Fibroblast of skin of left quadriceps (primary cell): ENCODE data around the gene ZNF396.

Experiments
- DNase-seq, 2 experiments: peaks; one replicate each; pipeline ENCODE4 v3.0.0-alpha.2; 2013; ENCODE audit warnings: low read depth in 2 of 2

The ZNF396 gene

DNA sequence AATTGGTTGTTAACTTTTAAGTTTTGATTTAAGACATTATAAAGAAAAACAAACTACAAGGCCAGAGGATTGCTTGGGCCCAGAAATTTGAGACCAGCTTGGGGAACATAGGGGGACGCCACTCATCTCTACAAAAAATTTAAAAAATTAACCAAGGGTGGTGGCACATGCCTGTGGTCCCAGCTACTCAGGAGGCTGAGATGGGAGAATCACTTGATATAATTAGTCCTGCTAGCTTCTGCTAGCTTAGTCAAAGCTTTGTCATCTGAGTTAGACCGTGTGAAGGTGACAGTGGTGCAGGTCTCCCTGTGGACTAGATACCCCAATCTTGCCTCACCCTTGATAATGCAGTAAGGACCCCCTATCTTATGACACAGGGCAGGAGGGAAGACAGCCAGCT is 6.0 kb upstream of the ZNF396 start:
- DNase-seq, result no peak

DNA sequence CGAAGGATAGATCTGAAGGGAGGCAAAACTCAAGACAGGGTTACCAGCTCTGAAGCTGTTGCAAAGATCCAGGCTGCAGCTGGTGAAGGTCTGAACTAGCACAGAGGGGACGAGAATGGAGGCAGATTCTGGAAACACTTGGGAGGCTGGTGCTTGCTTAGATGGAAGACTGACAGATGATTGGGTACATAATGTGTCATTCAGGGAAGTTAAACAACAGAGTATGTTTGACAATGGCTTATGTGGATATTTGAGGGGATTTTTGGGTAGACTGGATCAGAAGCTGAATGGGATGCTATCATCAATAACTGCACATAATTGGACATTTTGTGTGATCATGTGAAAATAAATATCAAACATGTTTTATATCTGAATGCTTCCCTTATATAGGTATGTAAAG is 2.3 kb upstream of the ZNF396 start:
- no peak for DNase-seq

DNA sequence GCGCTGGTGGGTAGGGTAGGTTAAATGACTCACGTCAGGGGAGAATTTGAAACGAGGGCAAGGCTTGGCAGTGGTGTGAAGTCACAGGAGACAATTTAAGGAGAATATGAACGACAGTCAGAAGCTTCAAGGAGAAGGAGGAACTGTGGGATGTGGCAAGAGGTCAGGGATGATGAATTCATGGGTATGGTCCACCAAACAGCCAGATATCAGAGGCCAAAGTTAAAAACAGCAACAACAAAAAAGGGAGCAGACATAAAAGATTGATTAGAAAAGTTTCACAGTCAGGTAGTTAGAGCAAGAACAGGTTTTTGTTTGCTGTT is 1.4 kb upstream of the ZNF396 start:
- no peak for DNase-seq

DNA sequence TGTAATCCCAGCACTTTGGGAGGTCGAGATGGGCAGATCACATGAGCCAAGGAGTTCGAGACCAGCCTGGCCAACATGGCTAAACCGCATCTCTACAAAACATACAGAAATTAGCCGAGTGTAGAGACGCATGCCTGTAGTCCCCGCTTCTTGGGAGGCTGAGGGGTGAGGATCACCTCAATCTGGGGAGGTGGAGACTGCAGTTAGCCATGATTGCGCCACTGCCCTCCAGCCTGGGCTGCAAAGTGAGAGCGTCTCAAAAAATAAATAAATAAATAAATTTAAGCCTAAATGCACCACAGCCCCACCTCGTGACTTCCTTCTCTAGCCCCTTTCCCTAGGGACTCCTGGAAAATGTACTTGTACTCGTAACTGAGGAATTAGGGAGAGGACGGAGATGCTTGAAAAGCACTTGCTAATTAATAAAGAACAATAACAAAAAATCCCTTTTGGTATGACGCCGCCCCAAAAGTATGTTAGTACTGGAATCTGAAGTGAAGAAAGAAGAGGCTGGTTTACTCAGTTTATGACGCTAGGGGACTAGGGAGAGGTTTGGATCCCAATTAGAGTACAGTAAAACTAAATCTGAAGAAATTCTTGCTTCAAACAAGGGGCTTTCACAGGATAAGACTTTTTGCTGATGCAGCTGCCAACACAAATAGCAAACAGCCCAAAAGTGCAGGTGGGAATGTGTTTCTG is 887 bp upstream of the ZNF396 start:
- no peak for DNase-seq

DNA sequence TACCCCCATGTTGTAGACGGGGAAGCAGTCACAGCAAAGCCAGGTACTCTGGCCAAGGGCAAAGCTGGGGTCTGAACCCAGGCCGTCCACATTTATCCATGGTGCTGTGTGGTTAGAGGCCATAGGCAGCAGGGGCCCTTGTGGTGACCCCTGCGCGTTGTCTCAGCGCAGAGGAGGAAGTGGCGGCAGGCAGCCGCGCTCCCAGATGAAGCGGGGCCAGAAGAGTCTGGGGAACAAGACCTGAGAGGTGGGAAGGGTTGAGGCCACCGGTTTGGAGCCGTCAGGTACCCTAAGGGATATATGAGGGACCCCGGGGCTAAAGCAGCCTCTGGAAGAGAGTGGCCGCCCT is 770 bp downstream of the ZNF396 start:
- DNase-seq, result no peak

DNA sequence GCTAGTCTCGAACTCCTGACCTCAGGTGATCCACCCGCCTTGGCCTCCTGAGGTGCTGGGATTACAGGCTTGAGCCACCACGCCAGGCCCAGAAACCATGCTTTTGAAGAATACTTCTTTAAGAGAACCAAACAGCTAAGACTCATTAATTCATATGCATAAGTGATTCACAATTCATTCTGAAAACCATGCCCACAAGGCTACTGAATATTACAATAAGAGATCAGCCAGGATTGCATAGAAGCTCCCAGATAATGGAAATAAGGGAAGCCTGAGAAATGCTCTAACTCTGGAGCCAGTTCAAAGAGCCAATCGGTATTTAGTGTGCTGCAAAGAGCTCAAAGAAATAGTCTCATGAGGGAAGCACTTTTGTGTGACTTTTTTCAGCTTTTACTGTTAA is 2.4 kb downstream of the ZNF396 start:
- no peak for DNase-seq

DNA sequence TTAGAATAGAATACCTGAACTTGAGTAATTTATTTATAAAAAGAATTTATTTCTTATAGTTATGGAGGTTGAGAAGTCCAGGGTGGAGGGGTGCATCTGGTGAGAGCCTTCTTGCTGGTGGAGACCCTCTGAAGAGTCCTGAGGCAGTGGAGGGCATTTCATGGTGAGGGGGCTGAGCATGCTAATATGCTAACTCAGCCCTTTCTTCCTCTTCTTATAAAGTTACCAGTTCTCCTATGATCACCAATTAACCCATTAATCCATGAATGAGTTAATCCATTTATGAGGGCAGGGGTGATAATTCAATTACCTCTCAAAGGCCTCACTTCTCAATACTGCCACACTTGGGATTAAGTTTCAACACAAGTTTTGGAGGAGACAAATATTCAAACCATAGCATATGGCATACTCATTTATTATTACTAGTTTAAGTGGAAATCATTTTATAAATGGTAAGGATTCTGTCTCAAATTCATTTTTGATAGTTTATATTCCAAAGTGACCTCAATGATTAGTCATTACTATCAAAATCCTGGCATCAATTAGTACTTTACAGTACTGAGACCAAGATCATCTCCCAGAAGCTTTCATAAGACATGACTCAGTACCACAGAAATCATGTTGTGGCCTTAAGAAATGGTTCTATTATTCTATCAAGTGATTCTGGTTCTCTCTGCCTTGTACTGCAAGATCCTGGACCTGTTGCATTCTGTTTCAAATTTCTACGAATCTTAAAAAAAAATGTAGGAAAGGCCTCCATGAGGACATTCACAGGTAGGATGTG is 5.5 kb downstream of the ZNF396 start:
- peak in 1 of 2 experiments; percentile 24 for DNase-seq

DNA sequence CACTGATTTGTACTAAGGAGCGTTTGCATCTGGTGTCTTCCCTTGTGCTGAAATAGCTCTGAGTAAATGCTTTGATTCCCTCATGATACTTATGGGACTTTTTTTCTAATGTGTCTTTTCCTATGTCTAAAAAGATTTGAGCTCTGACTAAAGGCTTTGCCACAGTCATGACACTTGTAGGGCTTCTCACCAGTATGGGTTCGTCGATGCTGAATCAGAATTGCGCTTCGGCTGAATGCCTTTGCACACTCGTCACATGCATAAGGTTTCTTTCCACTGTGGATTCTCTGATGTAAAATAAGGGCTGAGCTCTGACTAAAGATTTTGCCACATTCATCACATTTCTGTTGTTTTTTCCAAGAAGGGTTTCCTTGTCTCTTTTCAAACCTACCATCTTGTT is 8.0 kb downstream of the ZNF396 start:
- DNase-seq, result no peak

DNA sequence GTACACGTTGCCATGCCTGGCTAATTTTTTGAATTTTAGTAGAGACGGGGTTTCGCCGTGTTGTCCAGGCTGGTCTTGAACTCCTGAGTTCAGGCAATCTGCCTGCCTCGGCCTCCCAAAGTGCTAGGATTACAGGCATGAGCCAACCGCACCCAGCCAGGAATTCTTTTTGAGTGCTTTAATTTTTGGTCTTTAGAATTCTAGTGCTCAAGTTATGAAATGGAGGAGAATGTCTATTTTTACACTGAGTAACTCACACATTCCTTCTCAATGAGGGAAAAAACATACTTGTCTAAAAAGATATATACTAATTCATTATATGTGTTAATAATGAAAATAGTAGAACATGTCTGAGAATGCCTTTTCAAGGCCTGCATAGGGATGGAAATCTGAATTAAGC is 8.5 kb downstream of the ZNF396 start:
- DNase-seq, result no peak

DNA sequence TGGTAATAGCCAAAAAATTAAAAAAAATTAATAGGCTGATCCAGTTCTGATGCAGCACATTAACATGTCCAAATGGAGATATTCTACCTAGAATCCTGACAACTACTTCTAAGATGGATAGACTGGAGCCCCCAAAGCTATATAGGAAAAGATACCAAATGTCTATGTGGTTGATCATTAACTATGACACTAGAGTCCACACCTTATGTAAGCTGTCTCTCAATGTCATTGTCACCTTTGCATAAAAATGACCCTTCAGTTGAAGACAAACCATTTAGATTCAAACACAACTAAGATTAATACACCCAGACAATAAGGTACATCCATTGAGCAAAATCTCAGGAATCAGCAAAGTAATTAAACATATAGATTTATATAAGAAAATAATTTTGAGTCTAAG is 14.6 kb downstream of the ZNF396 start:
- no peak for DNase-seq

DNA sequence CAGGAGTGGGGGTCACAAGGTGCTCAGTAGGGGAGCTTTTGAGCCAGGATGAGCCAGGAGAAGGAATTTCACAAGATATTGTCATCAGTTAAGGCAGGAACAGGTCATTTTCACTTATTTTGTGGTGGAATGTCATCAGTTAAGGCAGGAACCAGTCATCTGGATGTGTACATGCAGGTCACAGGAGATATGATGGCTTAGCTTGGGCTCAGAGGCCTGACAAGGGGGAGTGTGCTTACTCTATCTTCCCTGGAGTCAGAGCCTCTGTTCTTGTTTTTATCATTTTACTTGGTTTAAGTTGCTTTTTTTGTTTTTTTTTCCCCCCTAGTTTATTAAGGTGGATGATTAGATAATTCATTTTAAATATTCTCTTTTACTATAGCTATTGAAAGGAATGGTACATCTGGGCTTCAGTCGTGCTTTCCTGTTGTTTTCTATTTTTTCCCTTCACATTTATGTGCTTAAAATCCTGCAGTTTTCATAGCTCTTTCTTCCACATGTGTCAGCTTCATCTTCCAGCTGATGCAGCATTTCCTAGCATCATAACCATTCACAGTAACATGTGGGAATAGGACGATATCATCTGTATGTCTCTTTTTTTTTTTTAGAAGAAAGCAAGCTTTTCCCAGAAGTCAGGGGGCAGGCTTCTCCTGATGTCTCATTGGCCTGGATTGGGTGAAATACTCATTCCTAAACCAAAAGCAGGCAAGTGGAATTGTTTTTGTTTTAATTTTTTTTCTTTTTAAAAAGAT is 15.4 kb downstream of the ZNF396 start:
- DNase-seq, result no peak

DNA sequence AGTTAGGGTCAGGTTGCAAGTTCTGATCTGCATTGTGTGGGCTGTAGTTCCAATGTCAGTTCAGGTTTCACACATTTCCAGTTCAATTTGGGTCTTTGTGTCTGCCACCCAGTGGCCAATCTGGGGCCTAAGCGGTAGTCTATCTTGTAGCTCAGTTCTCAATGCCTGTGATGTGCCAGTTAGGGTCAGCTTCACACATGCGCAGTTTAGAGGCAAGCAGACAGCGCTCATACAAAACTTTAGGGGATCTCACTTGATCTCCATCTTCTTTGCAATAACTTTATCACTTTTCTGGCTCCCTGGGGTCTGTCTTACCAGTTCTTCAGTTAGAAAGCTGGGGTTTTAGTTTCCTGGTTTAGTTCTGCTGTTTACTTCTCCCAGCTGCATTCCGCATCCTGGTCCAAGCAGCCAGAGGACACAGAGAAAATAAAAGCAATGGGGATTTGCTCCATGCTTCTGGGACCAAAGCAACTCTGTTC is 22.0 kb downstream of the ZNF396 start:
- peak; percentile 50 to 62 for DNase-seq

DNA sequence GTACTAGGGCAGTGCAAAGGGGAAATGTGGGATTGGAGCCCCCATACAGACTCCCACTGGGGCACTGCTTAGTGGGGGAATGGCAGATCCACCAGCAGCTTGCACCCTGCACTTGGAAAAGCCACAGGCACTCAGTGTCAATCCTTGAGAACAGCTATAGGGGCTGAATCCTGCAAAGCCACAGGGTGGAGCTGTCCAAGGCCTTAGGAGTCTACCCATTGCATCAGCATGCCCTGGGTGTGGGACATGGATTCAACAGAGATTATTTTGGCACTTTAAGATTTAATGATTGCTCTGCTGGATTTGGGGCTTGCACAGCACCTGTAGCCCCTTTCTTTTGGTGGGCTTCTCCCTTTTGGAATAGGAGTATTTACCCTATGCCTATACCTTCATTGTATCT is 24.4 kb downstream of the ZNF396 start:
- no peak for DNase-seq

DNA sequence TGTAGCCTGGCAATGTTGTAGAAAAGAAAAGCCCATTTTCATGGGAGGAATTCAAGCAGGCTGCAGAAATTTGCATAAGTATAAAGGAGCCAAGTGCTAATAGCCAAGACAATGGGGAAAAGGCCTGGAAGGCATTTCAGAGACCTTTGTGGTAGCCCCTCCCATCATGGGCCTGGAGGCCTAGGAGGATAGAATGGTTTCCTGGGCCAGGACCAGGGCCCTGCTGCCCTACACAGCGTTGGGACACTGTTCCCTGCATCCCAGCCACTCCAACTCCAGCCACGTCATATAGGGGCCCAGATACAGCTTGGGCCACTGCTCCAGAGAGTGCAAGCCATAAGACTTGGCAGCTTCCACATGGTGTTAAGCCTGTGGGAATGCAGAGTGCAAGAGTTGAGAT is 24.9 kb downstream of the ZNF396 start:
- no peak for DNase-seq

DNA sequence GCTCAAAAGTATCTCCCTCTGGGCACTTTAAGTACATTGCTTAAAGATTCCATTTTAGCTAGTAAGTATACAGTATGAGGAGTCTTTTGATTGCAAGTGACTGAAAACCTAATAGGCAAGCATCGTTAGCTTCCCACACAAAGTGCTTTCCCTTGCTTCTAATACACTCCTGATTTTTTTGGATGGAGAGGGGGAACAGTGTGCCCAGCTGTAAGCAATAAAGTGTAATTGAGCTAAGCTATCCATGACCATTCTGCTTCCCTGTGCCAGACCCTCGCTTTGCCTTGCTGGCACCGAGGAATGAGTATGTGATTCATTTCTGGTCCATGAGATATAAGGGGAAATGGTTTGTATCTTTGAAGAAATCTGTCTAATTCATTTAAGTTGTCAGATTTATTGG is 29.1 kb downstream of the ZNF396 start:
- DNase-seq, result no peak

DNA sequence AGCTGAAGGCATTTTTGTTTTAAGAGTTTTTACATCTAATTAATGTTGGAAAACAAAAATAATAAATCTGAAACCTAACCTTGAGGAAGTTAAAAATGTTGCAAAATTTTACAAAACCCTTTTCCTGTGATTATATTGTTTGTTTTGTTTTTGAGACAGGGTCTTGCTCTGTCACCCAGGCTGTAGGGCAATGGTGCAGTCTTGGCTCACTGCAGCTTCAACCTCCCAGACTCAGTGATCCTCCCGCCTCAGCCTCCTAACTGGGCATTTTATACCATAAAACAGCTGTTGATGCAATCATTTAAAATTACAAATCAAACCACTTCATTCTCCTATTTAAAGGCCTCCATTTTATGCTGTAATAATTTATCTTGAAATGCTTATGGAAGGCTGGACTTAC is 31.2 kb downstream of the ZNF396 start:
- no peak for DNase-seq

DNA sequence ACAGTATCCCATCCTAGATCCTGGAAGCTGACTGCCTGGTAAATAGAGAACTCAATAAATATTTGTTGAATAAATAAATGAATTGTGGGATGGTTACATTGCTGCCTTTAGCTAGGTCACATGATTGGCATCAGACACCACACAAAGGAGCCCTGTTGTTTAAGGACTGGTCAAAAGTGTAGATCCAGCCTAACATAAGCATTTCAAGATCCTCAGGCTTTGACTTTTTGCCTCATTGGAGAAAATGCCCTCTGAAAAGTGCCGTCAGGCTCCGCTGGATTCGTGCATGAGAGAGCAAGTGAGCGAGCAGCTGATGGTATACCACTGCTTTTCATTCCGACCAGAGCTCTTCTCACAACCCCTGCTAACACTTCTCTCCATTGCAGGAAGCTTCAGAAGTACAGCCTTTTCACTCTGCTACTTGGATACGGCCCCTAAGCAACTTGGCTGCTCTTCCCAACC is 31.6 kb downstream of the ZNF396 start:
- DNase-seq, result no peak

DNA sequence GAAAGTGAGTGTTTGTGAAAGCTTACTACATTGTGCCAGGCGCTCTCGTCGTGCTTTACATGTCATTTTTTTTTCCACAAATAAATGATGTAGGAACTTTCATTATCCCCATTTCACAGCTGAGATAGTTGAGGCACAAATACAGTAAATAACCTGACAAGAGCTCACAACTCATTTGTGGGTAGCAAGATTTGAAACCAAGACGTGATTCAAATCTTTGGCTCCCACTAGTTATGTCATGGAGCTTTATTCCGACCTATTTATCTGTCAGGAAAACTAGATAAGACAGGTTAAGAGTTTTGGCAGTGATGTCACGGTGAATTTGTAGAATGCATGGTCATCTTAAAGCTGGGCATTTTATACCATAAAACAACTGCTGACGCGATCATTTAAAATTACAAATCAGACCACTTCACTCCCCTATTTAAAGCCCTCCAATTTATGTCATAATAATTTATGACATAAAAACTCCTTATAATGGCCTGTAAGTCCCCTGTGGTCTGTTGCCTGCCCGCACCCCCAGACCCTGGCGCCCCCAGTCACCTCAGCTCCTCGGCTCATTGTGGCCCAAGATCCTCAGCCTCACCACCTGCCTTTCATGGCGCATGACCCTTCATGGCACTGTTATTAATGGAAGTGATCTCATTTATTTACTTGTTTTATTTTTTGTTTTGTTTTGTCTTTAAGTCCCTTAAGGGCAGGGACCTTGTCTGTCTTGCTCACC is 32.2 kb downstream of the ZNF396 start:
- no peak for DNase-seq

DNA sequence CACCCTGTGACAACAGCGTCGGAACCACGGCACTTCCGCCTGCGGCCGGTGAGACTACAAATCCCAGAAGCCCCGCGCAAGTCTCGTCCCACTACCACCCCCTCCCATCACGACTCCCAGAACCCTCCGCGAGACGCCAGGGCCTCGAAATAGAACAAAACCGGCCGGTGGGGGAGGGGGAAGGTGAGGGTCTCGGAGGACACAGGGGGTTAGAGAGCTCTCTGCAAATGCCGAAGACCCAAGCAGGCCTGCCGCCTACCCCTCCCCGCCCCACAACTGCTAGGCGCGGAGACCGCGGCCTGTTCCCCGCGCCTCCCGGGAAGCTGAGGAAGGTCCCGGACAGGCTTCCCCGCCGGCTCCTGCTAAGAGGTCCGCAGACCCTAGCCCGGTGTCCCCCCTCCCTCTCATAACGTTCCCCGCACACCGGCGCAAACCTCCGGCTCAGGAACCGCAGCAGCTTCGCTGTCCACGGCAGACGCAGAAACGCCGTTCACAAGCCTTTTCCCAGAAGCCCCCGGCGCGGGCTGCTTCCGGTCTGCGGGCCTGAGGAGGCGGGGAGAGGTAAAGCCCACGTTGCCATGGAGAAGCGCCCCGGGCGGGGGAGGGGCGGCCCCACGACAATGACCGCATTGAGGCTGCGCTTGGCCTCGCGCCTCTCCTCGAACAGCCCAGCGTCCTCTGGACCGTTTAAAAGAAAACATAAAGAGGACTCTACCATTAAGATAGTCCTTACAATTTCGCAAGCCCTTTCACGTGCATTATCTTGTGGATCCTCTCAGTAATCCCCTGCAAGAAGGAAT is 33.0 kb downstream of the ZNF396 start, which contains the start of gene ZNF24:
Gene ZNF24, minus strand, starts transcription at position 485 of the 800 bp plus-strand sequence. CDS start 3,770 bp downstream, outside the sequence.
- DNase-seq, result peak; percentile 81 to 85

DNA sequence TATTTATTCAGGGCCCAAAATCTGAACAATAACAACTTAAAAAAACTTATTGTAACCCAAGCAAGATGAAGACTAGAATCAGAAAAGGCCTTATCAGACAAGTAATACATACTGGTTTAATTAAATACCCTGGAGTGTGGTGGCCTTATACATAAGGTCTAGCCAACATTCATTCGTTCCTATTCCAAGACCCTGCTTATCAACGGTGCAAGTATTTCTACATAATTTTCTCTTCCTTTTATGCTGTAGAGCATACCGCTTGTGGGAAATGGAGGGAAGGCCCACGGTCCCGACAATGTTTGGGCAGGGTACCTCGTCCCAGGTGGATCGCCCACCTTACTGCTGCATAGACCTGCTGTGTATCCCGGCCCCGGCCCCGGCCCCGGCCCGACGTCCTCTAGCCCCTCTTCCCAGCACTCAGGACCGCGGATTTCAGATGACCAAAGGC is 33.6 kb downstream of the ZNF396 start:
- DNase-seq, result no peak

DNA sequence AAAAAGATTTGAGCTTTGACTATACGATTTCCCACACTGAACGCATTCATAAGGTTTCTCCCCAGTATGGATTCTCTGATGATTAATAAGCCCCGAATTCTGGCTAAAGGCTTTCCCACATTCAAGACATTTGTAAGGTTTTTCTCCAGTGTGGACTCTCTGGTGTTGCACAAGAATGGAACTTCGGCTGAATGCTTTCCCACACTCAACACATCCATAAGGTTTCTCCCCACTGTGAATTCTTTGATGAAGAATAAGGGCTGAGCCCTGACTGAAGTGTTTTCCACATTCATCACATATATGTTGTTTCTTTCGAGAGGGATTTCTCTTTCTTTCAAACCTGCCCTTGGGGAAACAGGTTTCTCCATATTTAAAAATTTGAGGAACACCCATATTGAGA is 39.9 kb downstream of the ZNF396 start:
- DNase-seq, result no peak
